Psoas muscle (tissue), 8 donors: Measurements from ENCODE around the gene IL23A. TPM values are rescaled to one million over a fixed set of nuclear protein-coding genes. Genes with fewer than 3 reads are reported as not detected.

ENCODE experiments used
- ATAC-seq, 4 donors: fragments of 200-7000 bp; cut with Tn5 transposase; one replicate each; pipeline ENCODE4 v1.9.1; 2020; ENCODE audit warnings: moderate library complexity in 3 of 4, mild to moderate bottlenecking in 2 of 4
- DNase-seq, 2 donors: peaks; one replicate each; pipeline ENCODE4 v3.0.0-alpha.2; 2020
- H3K27ac ChIP-seq: fragments of 200-600 bp; one replicate; pipeline ENCODE4 v1.8.0; 2022
- H3K27me3 ChIP-seq, 3 donors: fragments of 200-600 bp in 1 of 3; one replicate each; pipeline versions ENCODE4 v1.6.1 to v1.8.0; 2013 to 2022; ENCODE audit warnings: low read length in 2 of 3, mild to moderate bottlenecking in 2 of 3, moderate library complexity in 1 of 3; ENCODE audit not compliant: insufficient read depth in 3 of 3
- H3K36me3 ChIP-seq, 2 donors: fragments of 200-600 bp in 1 of 2; one replicate each; pipeline versions ENCODE4 v1.6.1 to v1.8.0; 2013 to 2022; ENCODE audit warnings: low read depth in 1 of 2, mild to moderate bottlenecking in 1 of 2, moderate library complexity in 1 of 2; ENCODE audit not compliant: insufficient read depth in 1 of 2
- H3K4me1 ChIP-seq: fragments of 200-600 bp; one replicate; pipeline ENCODE4 v1.8.0; 2022
- H3K4me3 ChIP-seq: fragments of 200-600 bp; one replicate; pipeline ENCODE4 v1.8.0; 2022; ENCODE audit warnings: mild to moderate bottlenecking
- H3K9me3 ChIP-seq: fragments of 200-600 bp; one replicate; pipeline ENCODE4 v1.8.0; 2022
- WGBS, 3 donors: extraction: QIAGEN DNeasy Blood & Tissue Kit; methylation state at CpG; one replicate each; pipeline versions ENCODE4 v1.1.6 to v1.1.7; 2013; 5-methylcytosine and 5-hydroxymethylcytosine counted together
- intact Hi-C, 2 donors: fragments of 100-400 bp; cut with DNase I; formaldehyde crosslinking; loops; one replicate each; pipeline versions ENCODE4 v1.11.0 to v1.14.2; 2022
- polyA plus RNA-seq, 3 donors: library from polyadenylated mRNA; stranded (reverse); fragments of 200-250 nt; gene quantifications; one replicate each; pipeline ENCODE4 v1.2.3, GENCODE V29; 2013
- total RNA-seq, 4 donors: library from RNA; stranded (reverse); fragmentation: NEBNext Ultra II Directional in 2 of 4; extraction: Animal tissue kit (Norgen Biotek cat#: 25700) in 2 of 4; gene quantifications; one replicate each; pipeline versions ENCODE4 v1.2.1 to v1.2.4, GENCODE V29; 2021 to 2023
- TF ChIP-seq, protein P1 (sequence below): fragments of 200-600 bp; IDR thresholded peaks from one replicate; pipeline ENCODE4 v1.8.0; 2022; ENCODE audit warnings: antibody characterized with exemption
- donor health status: healthy with polysubstance abuse.
- donor health status: DM: no; HTN: no; CAD: no; lungs with moderate emphysema.
- donor health status: Bipolar disorder and iron deficiency.
- donor health status: healthy.
- donor health status: DM: yes; HTN: yes; CAD: no.
- donor health status: DM: no; HTN: no; CAD: no.
- donor health status: DM: no; HTN: no; CAD: no.
- donor health status: DM: yes; HTN: yes; CAD: no.

IL23A gene
- total and polyA plus RNA-seq, 7 donors, result 0.32 to 0.68 (median 0.57) TPM; not detected in 4

DNA sequence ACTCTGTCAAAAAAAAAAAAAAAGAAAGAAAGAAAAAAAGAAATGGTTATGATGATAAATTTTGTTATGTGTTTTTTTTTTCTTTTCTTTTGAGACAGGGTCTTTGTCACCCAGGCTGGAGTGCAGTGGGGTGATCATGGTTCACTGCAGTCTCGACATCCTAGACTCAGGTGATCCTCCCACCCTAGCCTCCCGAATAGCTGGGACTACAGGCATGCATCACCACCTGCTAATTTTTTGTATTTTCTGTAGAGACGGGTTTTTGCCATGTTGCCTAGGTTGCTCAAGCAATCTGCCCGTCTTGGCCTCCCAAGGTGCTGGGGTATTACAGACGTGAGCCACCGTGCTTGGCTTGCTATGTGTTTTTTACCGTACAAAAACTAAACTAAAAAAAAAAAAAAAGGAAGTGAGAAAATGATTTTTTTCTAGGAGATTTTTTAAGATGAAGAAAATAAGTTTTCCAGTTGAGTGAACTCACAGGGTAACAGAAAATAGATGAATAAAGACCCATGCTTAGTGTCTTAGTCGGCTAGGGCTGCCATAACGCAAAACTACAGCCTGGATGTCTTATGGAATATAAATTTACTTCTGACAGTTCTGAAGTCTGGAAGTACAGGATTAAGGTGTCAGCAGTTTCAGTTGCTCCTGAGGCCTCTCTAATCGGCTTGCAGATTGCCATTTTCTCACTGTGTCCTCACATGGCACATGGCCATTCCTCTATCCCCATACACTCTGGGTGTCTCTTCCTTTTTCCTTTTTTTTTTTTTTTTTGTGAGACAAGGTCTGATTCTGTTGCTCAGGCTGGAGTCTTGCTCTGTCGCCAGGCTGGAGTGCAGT is 37.1 kb downstream of the IL23A start:
- DNase-seq (no peak), ATAC-seq (no peak)
- intact Hi-C loops, result no loop called here
- Histone ChIP-seq H3K27ac (no peak overlapping the region), H3K4me1 (no peaks in the 10 kb centered on the region), H3K9me3 (no peaks in the 10 kb centered on the region), H3K27me3 (no peaks in the 10 kb centered on the region), H3K4me3 (no peak overlapping the region), H3K36me3 (no peaks in the 10 kb centered on the region)
- WGBS, 3 donors, result 64 to 68% (median 65%) methylated on average over 11 of the region's 11 CpGs
- TF ChIP-seq, protein P1, sequence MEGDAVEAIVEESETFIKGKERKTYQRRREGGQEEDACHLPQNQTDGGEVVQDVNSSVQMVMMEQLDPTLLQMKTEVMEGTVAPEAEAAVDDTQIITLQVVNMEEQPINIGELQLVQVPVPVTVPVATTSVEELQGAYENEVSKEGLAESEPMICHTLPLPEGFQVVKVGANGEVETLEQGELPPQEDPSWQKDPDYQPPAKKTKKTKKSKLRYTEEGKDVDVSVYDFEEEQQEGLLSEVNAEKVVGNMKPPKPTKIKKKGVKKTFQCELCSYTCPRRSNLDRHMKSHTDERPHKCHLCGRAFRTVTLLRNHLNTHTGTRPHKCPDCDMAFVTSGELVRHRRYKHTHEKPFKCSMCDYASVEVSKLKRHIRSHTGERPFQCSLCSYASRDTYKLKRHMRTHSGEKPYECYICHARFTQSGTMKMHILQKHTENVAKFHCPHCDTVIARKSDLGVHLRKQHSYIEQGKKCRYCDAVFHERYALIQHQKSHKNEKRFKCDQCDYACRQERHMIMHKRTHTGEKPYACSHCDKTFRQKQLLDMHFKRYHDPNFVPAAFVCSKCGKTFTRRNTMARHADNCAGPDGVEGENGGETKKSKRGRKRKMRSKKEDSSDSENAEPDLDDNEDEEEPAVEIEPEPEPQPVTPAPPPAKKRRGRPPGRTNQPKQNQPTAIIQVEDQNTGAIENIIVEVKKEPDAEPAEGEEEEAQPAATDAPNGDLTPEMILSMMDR, result no peak

DNA sequence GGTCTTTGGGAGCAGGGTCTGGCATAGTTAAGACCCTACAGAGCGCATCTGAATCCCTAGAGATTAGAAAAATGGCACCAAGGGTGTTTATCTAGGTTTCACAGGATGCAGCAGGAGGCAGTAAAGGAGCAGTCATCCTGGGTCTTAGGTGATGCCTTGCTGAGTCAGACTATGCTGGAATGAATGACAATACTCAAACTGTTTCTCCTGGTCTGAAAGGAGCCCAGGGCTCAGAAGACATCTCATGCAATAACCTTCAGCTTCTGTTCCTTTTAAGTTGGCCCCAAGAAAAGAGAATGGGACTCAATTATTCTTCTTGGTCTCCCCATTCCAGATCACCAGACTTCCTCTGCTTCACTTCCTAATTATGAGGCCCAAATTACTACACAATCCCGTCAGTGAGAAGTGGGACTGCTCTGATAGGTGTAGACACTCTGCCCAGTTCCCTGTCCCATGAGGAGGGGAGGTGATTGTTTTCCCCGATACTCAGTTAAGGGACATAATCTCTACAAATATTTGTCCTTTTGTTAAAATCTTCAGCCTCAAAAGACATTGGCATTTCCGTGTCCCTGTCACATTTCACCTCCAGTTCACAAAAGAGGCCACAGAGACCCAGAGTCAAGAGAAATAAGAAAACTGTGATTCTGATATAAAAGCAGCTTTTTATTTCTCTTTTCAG is 38.8 kb downstream of the IL23A start:
- H3K4me3 ChIP-seq, result no peak overlapping the region
- WGBS, 3 donors, result 60 to 67% (median 61%) methylated on average over 4 of the region's 4 CpGs
- TF ChIP-seq, protein P1, result no peak
- no peaks in the 10 kb centered on the region for H3K27me3 ChIP-seq
- no peaks in the 10 kb centered on the region for H3K4me1 ChIP-seq
- DNase-seq, result no peak
- H3K36me3 ChIP-seq, result no peaks in the 10 kb centered on the region
- ATAC-seq, result no peak
- H3K27ac ChIP-seq, result no peak overlapping the region
- intact Hi-C loops, result no loop called here
- H3K9me3 ChIP-seq, result no peaks in the 10 kb centered on the region

DNA sequence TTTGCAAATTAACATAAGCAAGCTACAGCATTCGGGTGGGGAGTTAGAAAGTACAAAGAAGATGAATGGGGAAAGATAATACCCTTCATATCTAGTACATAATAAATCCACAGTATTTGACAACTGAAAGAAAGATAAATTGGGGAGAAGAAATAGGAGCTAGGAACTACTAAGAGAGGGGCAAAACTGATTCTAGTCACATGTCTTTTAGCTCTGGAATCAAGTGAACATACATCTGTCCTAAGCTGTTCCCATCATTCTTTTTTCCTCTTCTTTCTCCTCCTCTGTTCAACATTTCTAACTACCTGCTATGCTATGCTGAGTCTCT is 39.3 kb downstream of the IL23A start:
- intact Hi-C loops, result no loop called here
- no peaks in the 10 kb centered on the region for H3K27me3 ChIP-seq
- ATAC-seq, result no peak
- TF ChIP-seq, protein P1, result no peak
- DNase-seq, result no peak
- no peaks in the 10 kb centered on the region for H3K9me3 ChIP-seq
- no peak overlapping the region for H3K4me3 ChIP-seq
- H3K36me3 ChIP-seq, result no peaks in the 10 kb centered on the region
- whole genome bisulfite sequencing, 3 donors, result 50 to 55% (median 54%) methylated on average over 1 of the region's 1 CpG
- H3K4me1 ChIP-seq, result no peaks in the 10 kb centered on the region
- H3K27ac ChIP-seq, result no peak overlapping the region

DNA sequence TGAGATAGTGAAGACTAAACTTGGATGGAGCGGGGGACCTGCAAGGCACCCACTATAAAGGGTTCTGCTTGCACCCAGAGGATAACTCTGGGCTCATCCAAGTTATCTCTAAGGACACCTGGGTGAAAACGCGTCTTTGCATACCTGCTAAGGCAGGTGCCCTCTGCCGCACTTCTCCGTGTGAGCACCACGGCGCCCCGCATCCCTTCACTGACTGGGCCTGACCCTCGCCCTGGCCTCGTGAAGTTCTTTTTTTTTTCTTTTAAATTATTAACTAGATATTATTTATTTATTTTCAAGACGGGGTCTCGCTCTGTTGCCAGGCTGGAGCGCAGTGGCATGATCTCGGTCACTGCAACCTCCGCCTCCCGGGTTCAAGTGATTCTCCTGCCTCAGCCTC is 43.9 kb downstream of the IL23A start:
- ATAC-seq, result no peak
- no peaks in the 10 kb centered on the region for H3K4me1 ChIP-seq
- no peaks in the 10 kb centered on the region for H3K36me3 ChIP-seq
- H3K4me3 ChIP-seq, result no peak overlapping the region
- intact Hi-C loops, result loop anchor here in 1 of 2 donors (5.0 kb wide), 1 partner anchor 45 kb away; no protein-coding TSS in a partner anchor
- 92 to 95% (median 94%) methylated on average over 16 of the region's 16 CpGs for WGBS, 3 donors
- H3K27me3 ChIP-seq, result peaks cover 0 to 2% (median 0%) of the 10 kb centered on the region in 3 donors
- H3K9me3 ChIP-seq, result no peaks in the 10 kb centered on the region
- TF ChIP-seq, protein P1, result no peak
- no peak for DNase-seq
- no peak overlapping the region for H3K27ac ChIP-seq
